ENCODE measurements around the gene XPO4.

- TF ChIP-seq CTCF (IDR thresholded peaks at IDR 0.05), result no peak
- TF ChIP-seq POLR2A (IDR thresholded peaks at IDR 0.05), result no peak
Observed at GRCh38 chr13:20822406-20822805, 80.1 kb downstream of the XPO4 start.
